Peyer's patch (tissue), 4 donors: ENCODE results near the gene CSMD2.

Experiments
- CTCF ChIP-seq, 6 experiments: fragments of 450-650 bp in 4 of 6; fragments of 200-600 bp in 2 of 6; sonication (generic) in 1 of 6; IDR thresholded peaks; one replicate each; pipeline ENCODE4 v1.5.1; 2017 to 2019; ENCODE audit warnings: antibody characterized with exemption in 6 of 6, mild to moderate bottlenecking in 3 of 6, moderate library complexity in 1 of 6
- POLR2A ChIP-seq, 2 donors: fragments of 450-650 bp; IDR thresholded peaks; one replicate each; pipeline ENCODE4 v1.5.1; 2017; ENCODE audit warnings: antibody characterized with exemption in 2 of 2, mild to moderate bottlenecking in 2 of 2, moderate library complexity in 2 of 2

GRCh38 chr1:33532936-33533335 lies 632.1 kb downstream of the CSMD2 start:
- TF ChIP-seq CTCF (IDR thresholded peaks at IDR 0.05) (no peak), POLR2A (IDR thresholded peaks at IDR 0.05) (no peak)
